ENCODE data around the gene SLC66A3. TPM values are rescaled to one million over a fixed set of nuclear protein-coding genes. Genes with fewer than 3 reads are reported as not detected.
A peak's percentile ranks its signal among the peaks of the same experiment; 100 is the strongest.

Gene SLC66A3
- total RNA-seq, 3 donors from 2014 or later, result 47.6 to 111 (median 62.6) TPM

DNA sequence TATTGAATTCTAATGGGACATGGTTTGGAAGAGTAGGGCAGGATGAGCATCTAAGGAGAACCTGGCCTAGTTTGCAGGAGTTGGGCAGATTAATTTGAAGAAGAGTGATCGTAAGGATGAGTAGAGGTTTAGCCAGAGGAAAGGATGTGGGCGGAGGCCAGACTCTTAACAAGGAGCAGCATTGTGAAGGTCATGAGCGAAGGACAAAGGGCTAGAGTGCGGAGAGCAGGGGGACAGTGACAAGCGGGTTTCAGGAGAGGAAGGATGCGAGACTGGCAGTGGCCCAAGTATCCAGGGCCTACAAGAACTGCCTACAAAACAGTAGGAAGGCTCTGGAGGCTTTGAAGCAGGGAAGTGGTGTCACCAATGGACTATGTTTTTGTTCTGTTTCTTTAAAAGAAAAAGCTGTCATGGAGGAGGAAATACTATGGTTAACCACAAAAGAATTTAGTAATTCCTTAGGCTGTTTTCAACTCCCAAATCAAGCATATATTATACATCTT, 20.1 kb downstream of the SLC66A3 start:
- no peak for DNase-seq (ENCODE audit: low spot score in 2 of 2)
- H3K36me3 ChIP-seq, result no peaks in the 10 kb centered on the region
- no peak overlapping the region for H3K4me3 ChIP-seq
- no peaks in the 10 kb centered on the region for H3K27me3 ChIP-seq
- peaks cover 0 to 5% of the 10 kb centered on the region in 2 donors for H3K4me1 ChIP-seq
- H3K9me3 ChIP-seq, result no peaks in the 10 kb centered on the region
- H3K27ac ChIP-seq, result peak overlapping the region in 1 of 2 donors; percentile 21
- TF ChIP-seq POLR2A (IDR thresholded peaks at IDR 0.05), result no peak
- no peak for TF ChIP-seq CTCF (IDR thresholded peaks at IDR 0.05)
- TF ChIP-seq POLR2AphosphoS5 (IDR thresholded peaks at IDR 0.05), result no peak
- intact Hi-C loops (cut with DNase I; ENCODE audit: low total_unique reads), result no loop called here

DNA sequence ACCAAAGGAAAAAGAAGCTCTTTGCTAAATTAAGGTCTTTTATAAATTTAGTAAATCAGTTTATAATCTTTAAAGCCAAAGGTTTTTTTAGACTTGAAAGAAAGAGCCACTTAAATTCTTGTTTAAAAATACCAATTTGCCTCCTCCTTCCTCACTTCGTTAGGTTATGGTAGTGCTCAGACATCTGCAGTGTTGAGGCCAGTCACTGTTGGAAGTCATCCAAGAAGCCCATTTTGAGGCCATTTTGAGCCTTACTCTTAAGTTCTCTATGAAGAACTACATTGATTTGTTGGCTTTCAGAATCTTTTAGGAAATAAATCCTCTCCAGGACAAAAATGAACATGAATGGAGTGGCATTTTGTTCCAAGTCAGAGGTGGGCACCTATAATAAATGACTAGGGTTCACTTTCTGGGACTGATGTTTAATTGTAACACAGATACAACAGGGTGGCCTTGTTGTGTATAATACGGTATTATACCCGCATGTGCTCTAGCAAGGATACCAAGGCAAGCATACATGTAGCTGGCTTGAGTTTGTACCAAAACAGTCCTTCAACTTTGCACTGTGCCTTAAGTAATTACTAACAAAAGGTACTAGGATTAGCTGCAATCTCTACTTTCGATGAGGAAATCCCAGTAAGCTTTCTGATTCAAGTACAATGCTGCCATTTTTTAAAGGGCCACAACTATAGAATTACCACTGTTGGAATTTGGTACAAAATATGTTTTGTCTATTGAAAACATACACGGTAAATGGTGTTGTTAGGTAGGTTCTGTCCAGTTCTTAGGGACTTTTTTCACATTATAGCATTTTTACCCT, 22.8 kb downstream of the SLC66A3 start:
- Histone ChIP-seq H3K27me3 (no peaks in the 10 kb centered on the region), H3K27ac (no peak overlapping the region)
- intact Hi-C loops (cut with DNase I; ENCODE audit: low total_unique reads), result no loop called here

DNA sequence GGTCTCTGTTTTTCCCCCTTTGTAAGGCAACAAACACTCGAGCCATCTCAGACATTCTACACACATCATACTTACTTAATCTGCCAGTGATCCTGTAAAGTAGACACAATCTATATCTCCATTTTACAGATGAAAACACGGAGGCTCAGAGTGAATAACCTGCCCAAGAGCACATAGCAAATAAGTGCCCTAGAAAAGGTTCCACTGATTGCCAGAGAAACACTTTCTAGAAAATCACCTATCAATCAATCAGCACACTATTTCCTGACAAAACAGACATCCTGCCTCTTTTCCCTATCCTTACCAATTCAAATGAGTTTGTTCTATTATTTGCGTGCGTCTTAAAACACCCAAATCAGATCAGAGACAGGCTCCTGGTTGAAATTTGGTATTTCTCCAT, 23.9 kb downstream of the SLC66A3 start:
- Histone ChIP-seq H3K9me3 (no peaks in the 10 kb centered on the region), H3K4me1 (peaks cover 0 to 5% of the 10 kb centered on the region in 2 donors), H3K36me3 (no peaks in the 10 kb centered on the region), H3K27me3 (no peaks in the 10 kb centered on the region), H3K27ac (no peak overlapping the region), H3K4me3 (no peak overlapping the region)
- DNase-seq (ENCODE audit: low spot score in 2 of 2), result no peak
- intact Hi-C loops (cut with DNase I; ENCODE audit: low total_unique reads), result no loop called here
- no peak for TF ChIP-seq POLR2A (IDR thresholded peaks at IDR 0.05)
- no peak for TF ChIP-seq POLR2AphosphoS5 (IDR thresholded peaks at IDR 0.05)
- TF ChIP-seq CTCF (IDR thresholded peaks at IDR 0.05), result no peak

More for the DNA sequence above, 22.8 kb downstream of the SLC66A3 start:
- TF ChIP-seq POLR2A (IDR thresholded peaks at IDR 0.05) (no peak), POLR2AphosphoS5 (IDR thresholded peaks at IDR 0.05) (no peak), CTCF (IDR thresholded peaks at IDR 0.05) (no peak)
- Histone ChIP-seq H3K36me3 (no peaks in the 10 kb centered on the region), H3K9me3 (no peaks in the 10 kb centered on the region), H3K4me1 (peaks cover 0 to 5% of the 10 kb centered on the region in 2 donors), H3K4me3 (no peak overlapping the region)
- DNase-seq (ENCODE audit: low spot score in 2 of 2), result no peak

GRCh38 chr2:11179899-11180298, 24.6 kb downstream of the SLC66A3 start:
- peaks cover 0 to 5% of the 10 kb centered on the region in 2 donors for H3K4me1 ChIP-seq
- no peak overlapping the region for H3K27ac ChIP-seq
- no peaks in the 10 kb centered on the region for H3K36me3 ChIP-seq
- H3K9me3 ChIP-seq, result no peaks in the 10 kb centered on the region
- DNase-seq (ENCODE audit: low spot score in 2 of 2), result no peak
- intact Hi-C loops (cut with DNase I; ENCODE audit: low total_unique reads), result no loop called here
- no peaks in the 10 kb centered on the region for H3K27me3 ChIP-seq
- no peak overlapping the region for H3K4me3 ChIP-seq
- TF ChIP-seq CTCF (IDR thresholded peaks at IDR 0.05), result no peak
- TF ChIP-seq POLR2A (IDR thresholded peaks at IDR 0.05), result no peak
- TF ChIP-seq POLR2AphosphoS5 (IDR thresholded peaks at IDR 0.05), result no peak

- Histone ChIP-seq H3K36me3 (no peaks in the 10 kb centered on the region), H3K27me3 (no peaks in the 10 kb centered on the region), H3K9me3 (no peaks in the 10 kb centered on the region), H3K4me1 (peaks cover 0 to under 1% of the 10 kb centered on the region in 2 donors), H3K27ac (no peak overlapping the region), H3K4me3 (no peak overlapping the region)
- no peak for DNase-seq (ENCODE audit: low spot score in 2 of 2)
- intact Hi-C loops (cut with DNase I; ENCODE audit: low total_unique reads), result no loop called here
- TF ChIP-seq POLR2A (IDR thresholded peaks at IDR 0.05) (no peak), POLR2AphosphoS5 (IDR thresholded peaks at IDR 0.05) (no peak), CTCF (IDR thresholded peaks at IDR 0.05) (no peak)
Observed at GRCh38 chr2:11180653-11181052, 25.4 kb downstream of the SLC66A3 start.

Data from breast epithelium (tissue), 4 donors.